GM21447 (cell line): ENCODE measurements around the gene EME1.
"Not testable (repeated sequence)": the region's sequence is repeated elsewhere in the genome, so short reads cannot be mapped to it uniquely, and the experiment has no call there.

Experiments
- ATAC-seq: cut with Tn5 transposase; IDR thresholded peaks from one replicate; pipeline ENCODE4 v1.9.1; 2021; ENCODE audit not compliant: unreplicated experiment

The EME1 gene, protein sequence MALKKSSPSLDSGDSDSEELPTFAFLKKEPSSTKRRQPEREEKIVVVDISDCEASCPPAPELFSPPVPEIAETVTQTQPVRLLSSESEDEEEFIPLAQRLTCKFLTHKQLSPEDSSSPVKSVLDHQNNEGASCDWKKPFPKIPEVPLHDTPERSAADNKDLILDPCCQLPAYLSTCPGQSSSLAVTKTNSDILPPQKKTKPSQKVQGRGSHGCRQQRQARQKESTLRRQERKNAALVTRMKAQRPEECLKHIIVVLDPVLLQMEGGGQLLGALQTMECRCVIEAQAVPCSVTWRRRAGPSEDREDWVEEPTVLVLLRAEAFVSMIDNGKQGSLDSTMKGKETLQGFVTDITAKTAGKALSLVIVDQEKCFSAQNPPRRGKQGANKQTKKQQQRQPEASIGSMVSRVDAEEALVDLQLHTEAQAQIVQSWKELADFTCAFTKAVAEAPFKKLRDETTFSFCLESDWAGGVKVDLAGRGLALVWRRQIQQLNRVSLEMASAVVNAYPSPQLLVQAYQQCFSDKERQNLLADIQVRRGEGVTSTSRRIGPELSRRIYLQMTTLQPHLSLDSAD

DNA sequence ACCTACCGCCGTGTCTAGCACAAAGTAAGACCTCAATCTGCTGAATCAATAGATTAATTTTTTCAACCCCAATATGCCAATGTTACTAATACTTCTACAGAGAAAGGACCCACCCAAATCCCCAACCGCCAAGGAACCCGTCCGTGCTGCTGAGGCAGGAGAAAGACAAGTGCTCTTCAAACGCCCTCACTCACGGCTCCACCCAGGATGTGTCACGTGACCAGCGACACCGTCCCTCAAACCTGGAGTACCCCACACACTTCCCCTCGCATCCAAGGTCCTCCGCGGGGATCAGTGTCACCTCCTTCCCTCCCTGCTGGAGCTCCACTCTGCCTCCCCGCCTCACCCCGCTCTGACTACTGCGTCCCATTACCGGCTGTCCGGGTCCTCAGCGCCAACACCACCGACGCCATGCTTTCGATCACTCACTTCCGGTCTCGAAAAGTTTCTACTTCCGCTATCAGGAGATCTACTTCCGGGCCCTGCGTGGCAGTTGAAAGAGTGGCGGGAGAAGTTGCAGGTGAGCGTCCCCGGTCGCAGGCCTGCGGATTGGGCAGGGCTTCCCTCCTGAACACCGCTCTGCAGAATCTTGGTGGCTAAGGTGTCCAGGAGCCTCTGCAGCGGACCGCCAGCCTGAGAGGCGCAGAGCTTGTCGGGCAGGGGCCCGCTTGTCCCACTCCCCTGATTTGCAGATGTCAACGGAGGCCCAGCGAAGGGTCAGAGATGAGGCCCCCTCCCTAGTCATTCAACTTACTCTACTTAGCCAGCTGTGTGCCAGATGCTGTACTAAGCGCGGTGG is at the start of gene EME1, which contains the start of gene MRPL27:
Gene EME1 (plus strand): TSS at position 472 of the 799 bp plus-strand sequence. CDS start 1,980 bp downstream, outside the sequence.
Gene MRPL27 (minus strand): TSS at position 427 of the 799 bp plus-strand sequence. CDS start 14 bp downstream, at position 413.
- ATAC-seq, result peak; percentile 88

DNA sequence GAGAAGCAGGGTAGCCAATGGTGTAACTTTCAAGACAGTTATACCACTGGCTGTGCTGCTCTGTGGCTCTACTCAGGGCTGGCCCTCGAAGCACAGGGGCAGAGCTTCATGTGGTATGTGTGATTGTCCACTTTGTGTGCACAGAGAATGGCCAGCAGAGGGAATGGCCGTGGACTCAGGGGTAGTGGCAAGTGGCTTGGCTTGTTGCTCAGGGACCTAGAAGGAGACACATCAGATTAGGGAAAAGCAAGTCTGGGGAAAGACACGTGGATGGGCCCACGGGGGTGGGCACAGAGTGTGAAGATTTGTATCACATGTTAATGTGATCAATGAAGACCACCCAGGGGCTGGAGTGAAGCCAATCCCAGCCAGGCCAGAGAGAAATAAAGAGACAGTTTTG is 47.1 kb upstream of the EME1 start:
- no peak for ATAC-seq

DNA sequence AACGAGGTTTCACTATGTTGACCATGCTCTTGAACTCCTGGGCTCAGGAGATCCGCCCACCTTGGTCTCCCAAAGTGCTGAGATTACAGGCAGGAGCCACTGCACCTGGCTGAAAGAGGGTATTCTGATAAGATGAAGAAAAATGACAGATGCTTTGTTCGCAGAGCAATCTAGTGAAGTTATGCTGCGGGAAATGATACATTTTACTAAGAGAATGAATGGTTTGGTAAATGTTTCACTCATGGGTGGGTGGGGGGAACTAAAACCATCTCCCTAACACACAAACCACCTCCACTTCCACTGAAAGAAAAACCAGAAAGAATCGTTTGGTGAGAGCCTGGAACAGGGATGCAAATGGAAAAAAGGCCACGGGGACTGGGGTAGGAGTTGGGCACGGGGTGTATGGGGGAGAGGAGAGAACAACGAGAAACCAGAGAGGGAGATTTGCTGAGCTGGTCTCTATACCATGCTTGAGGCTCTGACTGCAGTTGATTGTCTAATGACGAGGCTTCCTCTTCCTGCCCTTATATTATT is 46.1 kb upstream of the EME1 start:
- ATAC-seq, result no peak

DNA sequence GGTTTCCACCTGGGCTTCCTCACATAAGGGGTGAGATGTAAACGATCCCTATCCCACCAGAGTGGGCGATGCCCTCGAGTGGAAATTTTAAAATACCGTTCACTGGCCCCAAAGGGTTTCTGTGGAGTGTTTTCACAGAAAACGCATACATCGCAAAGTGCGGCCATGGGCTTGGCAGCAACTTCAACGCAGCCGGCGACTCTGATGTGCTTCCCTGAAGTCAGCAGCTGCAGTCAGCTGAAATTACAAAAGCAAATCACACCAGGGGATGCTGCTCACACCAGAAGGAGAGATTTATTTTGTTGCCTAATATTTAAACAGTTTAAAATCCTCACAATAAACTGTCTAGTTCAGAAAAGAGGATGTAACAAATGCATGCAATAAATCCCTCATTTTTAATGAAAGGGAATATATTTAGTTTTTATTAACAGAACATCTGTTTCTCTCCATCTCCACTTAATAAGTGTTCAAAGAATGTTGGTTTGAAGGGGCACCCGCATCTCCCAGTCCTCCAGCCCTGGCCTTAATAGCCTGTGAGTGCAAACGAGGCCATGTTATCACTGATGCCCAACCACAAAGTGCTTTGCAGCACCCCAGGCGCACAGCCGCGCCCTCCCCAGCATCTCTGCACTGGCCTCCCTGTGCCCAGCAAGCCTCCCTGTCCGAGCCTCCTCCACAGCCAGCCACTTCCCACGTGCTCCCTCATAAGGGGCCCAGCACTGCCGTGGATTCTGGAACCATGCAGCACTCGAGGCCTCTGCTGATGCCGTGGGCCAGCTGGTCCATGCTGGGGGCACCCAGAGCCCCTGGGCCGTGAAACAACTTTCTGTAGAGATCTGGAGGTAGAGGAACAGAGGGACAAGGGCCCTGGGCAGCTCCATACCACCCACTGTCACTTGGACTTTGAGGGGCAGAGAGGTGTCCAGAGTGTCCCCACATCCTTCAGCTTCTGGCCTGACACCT is 44.4 kb upstream of the EME1 start:
- no peak for ATAC-seq

DNA sequence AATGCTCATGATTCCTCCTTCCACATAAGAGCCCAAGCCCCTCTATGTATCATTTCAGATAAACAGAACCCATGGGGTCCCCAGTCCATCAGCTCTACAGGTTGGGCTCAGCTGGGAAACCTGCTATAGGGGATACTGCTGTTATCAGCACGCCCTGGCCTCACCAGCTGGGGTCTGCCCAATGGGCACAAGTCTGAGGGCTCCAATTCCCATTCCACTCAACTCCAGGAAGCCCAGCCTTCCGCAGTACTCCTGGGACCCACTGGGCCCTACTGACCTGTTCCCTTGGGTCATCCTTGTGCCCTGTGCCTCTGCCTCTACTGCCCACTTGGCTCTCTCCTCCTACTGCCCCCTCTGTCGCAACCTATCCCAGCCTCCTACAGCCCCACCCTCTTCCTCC is 43.3 kb upstream of the EME1 start:
- ATAC-seq, result no peak

DNA sequence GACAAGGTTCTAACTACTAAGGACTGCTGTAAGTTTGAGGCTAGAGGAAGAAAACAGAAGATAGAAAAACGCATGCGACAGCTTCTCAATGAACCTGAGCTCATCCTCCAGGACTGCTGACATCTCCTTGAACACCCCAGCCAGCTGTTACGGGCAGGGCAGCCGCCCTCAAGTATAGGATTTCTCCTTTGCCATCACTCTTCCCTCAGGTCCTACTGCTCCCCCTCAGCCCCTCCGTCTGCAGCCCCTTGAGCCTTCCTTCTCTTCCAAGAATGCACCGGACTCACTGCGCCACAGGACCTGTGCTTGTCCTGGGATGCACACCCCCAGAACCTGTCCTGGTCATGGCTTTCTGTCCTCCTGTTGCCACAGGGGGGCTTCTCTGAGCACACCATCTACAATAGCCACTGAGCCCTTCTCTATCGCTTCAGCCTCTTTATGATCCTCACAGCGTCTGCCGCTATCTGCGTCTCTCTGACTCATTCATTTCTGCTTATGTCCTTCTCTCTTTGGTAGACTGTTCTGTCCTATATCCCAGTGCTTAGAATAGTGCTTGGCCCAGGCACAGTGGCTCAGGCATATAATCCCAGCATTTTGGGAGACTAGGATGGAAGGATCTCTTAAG is 42.8 kb upstream of the EME1 start:
- no peak for ATAC-seq

DNA sequence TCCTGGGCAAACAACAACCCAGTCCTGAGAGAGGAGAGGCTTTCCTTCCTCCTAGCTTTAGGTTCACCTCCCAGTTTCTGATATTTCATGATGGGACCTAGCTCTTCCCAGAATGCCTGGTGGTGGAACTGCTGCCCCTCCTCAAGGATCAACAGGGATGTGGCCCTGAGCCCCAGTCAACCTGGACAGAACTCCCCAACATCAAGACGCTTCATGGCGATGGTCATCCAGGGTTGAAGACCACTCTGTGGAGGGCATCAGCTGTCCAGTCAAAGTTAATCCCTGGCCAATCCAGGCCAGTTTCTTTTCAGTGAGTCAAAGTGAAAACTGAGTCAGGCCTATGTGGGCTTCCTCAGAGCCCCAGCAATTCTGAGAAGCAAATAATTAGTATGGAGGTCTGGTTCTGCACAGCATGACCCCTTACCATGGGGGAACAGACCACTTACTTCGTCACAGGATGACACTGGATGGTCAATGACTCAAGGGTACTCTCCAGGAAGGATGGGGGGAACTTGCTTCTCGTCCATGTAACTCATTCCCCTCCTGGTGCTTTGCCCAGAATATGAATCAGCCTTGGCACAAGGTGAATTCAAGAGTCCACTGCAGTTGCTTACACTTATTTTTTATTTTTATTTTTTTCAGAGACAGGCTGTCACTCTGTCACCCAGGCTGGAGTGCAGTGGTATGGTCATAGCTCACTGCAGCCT is 41.8 kb upstream of the EME1 start:
- ATAC-seq, result no peak

DNA sequence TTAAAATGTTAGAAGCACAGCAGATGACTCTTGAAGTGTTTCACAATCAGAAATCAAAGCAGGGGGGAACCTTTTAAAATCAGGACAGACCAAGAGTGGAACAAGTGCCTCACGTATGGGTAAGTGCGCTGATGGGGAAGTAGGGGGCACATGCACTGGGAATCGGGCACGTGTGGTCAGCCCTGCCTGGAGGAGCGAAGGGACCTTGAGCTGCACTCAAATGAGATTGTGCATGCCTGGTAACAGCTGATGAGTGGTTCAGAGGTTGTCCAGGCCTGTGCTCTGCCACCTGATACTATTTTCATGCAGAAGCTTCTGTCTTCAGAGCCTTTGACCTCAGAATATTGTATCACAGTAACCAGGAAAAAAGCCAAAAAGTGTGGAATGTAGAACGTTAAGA is 40.8 kb upstream of the EME1 start:
- no peak for ATAC-seq

DNA sequence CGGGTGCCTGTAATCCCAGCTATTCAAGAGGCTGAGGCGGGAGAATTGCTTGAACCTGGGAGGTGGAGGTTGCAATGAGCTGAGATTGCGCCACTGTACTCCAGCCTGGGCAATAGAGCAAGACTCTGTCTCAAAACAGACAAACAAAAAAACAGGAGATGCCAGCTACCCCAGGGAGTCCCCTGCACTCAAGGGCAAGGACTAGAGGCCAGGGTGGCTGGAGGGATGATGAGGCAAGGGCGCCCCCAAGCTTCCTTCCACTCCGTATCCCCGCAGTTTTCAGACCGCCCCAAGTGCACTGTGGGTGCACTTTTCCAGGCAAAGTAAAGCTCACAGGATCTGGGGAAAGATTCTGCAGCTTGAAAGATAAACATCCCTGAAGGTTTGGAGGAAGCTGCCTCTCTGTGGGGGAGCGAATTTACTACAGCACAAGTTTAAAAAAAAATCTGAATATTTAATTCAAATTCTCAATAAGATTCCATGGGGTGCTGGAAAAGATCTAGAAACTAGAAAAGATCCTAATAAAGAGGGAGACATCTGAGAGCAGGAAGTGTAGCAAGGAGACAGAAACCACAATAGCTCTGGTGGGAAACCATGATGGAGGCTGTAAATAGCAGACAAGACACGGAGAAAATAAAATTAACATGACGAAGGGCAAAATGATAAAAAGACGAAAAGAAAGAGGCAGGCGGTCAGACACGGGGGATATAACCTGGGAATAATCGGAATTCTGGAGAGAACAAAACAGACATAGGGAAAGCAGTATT is 39.6 kb upstream of the EME1 start:
- not testable (repeated sequence) for ATAC-seq

DNA sequence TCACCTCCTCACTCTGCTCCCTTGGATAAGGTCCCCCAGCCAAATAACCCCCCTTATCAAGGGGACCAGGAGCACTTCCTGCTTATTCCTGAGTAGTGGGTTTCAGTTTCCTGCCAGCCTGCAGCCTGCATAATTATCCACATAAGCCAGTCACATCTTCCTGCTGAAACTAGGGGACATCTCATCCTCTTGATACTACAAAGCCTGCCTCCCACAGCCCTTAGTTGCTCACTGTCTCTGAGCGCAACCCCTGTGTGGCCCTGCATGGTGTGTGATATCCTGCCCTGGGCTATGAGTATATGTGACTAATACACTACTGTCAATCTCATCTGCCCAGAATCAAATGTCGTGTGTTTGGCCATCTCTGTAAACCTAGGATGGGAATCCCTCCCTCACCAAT is 35.1 kb upstream of the EME1 start:
- no peak for ATAC-seq

DNA sequence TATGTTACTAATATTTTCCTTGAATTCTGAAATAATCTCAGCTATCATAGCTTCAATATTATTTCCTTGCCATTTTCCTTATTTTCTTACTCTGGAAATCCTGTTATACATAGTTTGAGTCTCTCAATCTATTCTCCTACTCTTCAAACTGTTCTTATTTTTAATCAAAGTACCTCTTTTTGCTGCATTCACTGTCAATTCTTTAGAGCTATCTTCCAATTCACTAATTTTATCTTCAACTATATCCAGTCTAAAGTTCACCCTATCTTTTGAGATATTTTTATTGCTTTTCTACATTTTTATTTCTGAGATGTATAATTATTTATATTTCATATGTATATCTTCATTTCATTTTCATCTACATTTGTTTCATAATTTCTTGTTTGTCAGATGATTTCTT is 34.4 kb upstream of the EME1 start:
- ATAC-seq, result no peak

DNA sequence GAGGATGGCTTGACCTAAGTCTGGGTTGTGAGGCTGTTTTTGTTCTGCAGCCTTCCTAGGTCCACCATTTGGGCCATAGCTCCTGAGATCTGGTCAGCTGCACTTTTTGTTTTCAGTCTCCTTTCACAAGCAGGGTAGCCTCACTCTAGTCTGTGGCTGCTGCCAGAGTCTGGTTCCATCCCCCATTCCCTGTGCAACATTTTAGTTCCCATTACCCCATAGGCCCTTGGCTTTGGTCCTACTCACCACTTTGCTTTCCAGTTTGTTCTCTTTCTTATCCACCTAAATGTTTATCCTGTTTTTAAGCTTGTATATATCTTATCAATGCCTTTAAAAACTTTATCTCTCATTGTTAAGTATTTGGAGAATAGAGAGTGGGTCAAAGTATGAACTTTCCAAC is 33.6 kb upstream of the EME1 start:
- ATAC-seq, result no peak

DNA sequence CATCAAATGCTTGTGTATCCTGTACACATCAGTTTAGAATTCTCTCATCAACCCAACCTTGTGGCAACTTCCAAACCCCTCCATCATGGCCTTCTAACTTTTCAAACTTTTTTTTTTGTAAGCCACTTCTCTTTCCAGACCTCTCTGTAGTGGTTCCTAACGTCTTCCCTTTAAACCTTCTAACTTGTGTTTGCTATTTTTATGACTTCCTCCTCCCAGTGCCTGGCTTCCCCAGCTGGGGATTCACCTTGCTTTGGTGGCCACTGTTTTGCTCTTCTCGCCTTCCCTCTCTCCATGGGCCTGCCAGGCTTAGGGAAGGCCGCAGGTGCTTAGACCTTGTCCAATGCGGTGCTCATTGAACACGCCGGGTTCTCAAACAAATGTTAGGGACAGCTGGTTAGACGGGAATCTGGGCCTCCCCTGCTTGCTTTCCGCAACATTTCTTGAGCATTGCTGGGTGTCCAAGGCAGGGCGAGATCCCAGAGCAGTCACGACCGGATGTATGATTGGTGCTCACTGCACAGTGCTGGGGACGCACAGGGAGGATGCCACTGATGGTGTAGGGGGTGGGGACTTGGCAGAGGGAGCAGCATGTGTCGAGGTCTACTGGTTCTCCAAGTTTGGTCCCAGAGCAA is 28.2 kb upstream of the EME1 start:
- no peak for ATAC-seq

DNA sequence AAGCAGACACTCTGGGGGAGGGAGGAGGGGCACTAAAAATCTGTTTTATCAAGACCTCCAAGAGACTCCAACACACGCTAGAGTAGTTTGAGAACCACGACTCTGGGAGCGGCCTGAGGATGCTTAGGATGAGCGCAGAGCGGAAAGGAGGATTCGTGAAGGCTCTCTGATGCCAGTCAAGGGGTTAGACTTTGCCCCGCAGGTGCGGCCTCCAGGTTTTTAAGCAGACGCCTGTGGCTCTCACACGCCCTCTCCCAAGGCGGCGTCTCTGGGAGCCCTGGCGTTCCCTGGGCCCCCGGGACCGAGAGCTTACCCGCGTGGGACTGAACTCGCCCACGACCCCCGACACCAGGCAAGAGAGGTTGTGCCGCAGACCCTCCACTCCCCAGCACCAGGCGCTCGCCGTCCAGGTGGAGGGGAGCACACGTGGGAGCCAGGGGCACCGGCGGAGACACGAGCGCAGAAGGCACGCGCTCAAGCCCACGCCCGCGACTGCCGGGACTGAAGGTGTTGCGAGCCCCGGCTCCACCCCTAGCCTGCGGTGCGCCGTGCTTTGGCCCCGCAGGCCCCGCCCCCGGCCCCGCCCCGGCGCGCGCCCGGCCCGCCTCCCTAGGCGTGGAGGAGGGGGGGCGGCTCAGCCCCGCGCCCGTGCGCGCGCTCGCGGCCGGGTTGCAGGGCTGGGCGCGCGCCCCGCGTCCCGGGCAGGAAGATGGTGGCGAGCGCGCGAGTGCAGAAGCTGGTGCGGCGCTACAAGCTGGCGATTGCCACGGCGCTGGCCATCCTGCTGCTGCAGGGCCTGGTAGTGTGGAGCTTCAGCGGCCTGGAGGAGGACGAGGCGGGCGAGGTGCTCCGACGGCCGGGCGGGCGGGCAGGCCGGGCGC is 27.4 kb upstream of the EME1 start, which contains the start of gene XYLT2:
Gene XYLT2 (plus strand): TSS at position 695 of the 881 bp plus-strand sequence. CDS start 15 bp downstream, at position 710.
- ATAC-seq, result peak; percentile 63

DNA sequence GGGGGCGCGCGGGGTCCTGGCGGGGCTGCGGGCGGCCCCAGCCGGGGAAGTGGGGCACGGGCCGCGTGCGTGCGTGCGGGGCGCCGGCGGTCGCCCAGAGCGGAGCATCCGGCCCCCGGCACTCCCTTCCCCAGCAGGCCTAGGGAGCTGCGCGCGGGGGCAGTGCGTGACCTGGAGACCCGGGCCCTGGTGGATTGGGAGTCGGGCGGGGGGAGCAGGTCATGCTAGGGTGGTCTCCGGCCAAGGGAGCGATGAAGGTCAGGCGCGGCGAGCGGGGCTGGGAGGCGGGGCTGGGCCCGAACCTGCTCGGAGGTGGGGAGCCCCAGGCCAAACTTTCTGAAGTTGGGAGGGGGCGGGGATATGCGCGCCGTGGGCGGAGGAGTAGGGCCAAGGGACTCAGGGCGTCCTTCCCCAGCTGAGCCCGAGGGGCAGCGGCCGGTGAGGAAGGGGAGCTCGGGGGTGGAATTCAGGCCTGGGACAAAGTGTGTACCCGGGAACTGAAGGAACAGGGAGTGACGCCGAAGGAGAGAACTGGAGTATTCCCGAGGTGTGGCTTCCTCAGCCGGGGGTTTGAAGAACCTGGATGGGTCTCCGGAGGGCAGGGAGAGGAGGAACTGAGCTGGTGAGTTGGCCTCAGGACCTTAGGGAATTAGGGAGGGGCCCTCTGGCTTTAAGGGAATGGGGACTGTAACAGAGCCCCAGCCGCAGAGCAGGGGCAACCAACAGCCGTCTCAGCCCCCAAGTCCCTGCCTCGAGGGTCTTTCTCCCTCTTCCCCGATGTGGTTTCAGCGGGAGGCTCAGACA is 26.5 kb upstream of the EME1 start:
- peak; percentile 48 for ATAC-seq
